AG08395 (cell line): ENCODE data around the gene DPF1.

Source experiments
- DNase-seq: peaks from one replicate; pipeline ENCODE4 v3.0.0; 2012; ENCODE audit warnings: mixed read lengths, low spot score

The DPF1 gene

DNA sequence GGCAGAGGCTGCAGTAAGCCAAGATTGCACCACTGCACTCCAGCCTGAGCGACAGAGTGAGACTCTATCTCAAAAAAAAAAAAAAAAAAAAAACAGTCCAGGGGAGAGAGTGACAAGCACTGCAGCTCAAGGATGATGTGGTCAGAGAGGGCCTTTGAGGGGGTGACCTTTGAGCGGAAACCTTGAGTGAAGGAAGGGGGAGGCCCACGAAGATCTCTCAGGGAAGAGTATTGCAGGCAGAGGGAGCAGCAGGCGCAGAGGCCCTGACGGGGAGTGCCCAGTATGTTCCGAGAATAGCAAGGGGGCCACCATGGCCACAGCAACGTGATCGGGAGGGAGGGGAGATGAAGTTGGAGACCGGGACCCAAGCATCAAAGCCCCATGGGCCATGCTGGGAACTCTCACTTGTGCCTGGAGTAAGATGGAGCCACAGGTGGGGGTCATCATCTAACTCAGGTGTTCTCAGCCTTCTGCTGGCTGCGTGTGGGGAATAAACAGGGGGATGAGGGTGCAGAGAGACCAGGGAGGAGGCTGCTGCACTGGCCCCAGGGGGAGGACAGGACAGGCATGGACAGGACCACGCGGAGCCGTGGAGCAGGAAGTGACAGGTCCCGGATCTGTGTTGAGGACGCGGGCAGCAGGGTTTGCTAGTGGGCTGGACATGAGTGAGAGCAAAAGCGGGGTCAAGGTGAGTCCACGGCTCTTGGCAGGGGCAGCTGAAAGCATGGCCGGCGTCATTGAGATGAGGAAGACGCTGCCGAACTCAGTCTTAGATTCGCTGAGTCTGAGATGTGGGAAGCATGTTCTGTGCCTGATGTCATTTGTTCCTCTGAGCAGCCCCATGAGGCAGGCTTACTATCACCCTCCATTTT lies 60.4 kb downstream of the DPF1 start:
- DNase-seq = no peak

DNA sequence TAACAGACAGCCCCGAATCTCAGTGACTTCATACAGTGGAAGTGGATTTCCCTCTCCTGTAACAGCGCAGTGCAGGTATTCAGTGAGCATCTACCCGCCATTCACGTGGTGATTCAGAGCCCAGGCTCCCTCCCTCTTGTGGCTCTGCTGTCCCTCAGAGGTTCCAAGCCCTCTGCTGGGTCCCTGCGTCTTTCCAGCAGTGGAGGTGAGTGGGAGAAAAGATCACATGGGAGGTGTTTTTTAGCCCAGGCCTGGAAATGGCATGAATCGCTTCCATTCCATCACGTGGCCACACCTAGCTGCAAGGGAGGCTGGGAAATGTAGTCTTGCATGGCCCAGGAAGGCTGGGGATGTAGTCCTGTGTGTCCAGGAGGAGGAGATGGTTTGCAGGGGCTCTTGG lies 61.4 kb downstream of the DPF1 start:
- no peak for DNase-seq

DNA sequence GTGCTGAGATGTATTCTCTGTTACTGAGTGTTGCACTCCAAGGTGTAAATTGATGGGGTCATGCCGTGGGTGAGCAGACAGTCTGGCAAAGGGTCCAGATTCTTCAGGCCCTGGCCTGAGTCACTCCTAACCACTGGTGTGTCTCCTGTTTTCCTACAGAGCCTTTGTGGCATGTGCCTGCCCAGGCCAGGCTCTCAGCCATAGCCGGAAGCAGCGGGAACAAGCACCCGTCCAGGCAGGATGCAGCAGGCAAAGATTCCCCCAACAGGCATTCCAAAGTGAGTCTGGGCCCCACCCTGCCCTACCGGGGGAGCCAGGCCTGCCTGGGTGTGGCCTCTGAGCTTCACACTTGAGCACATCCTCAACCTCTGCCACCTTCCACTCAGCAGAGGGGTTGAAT lies 61.9 kb downstream of the DPF1 start:
- no peak for DNase-seq
